Activated CD4-positive, alpha-beta T cell treated with anti-CD3 and anti-CD28 coated beads, Interleukin-2, amount 10 ng/mL, durations not matched to agents 7 days and 5 days (primary cell): ENCODE measurements around the gene FRRS1L. TPM values are rescaled to one million over a fixed set of nuclear protein-coding genes. Genes with fewer than 3 reads are reported as not detected.

Source experiments
- CTCF ChIA-PET: fragments of 350-600 bp; sonication (Branson Sonifier 250); formaldehyde crosslinking; loops from one replicate; lab custom pipeline; 2021; ENCODE audit warnings: antibody characterized with exemption; lab: Charles Lee
- POLR2A ChIA-PET: fragments of 350-600 bp; sonication (Branson Sonifier 250); formaldehyde crosslinking; loops from one replicate; lab custom pipeline; 2021; ENCODE audit warnings: antibody characterized with exemption; lab: Charles Lee
- DNase-seq: peaks from one replicate; pipeline ENCODE4 v3.0.0-alpha.2; 2020
- H3K27ac Mint-ChIP-seq: one replicate; pipeline ENCODE4 v1.8.0; 2021; ENCODE audit warnings: mild to moderate bottlenecking, moderate library complexity, mixed read lengths
- H3K27me3 Mint-ChIP-seq: one replicate; pipeline ENCODE4 v1.8.0; 2021; ENCODE audit warnings: mixed read lengths
- H3K36me3 Mint-ChIP-seq: one replicate; pipeline ENCODE4 v1.8.0; 2021; ENCODE audit warnings: low read depth, mixed read lengths
- H3K4me1 Mint-ChIP-seq: one replicate; pipeline ENCODE4 v1.8.0; 2021; ENCODE audit warnings: mixed read lengths
- H3K4me3 Mint-ChIP-seq: one replicate; pipeline ENCODE4 v1.8.0; 2021; ENCODE audit warnings: mild to moderate bottlenecking, moderate library complexity, mixed read lengths
- H3K9me3 Mint-ChIP-seq: one replicate; pipeline ENCODE4 v1.8.0; 2021; ENCODE audit warnings: mixed read lengths
- total RNA-seq, 2 experiments: library from RNA; stranded (reverse); gene quantifications; one replicate each; pipeline ENCODE4 v1.2.3, GENCODE V29; 2021

Gene FRRS1L
- total RNA-seq, 2 experiments from 2014 or later = not detected

- H3K27ac Mint-ChIP-seq = no peak overlapping the region
- CTCF ChIA-PET = interaction anchor here (0.8 to 0.9 kb wide), 2 partner anchors 15 to 35 kb away, joined by 3 read pairs; no protein-coding TSS in a partner anchor
- H3K4me1 Mint-ChIP-seq = peaks cover 8% of the 10 kb centered on the region
- no peak overlapping the region for H3K4me3 Mint-ChIP-seq
- no peak for DNase-seq
- POLR2A ChIA-PET = no interaction called here
- no peaks in the 10 kb centered on the region for H3K9me3 Mint-ChIP-seq
- no peaks in the 10 kb centered on the region for H3K27me3 Mint-ChIP-seq
- H3K36me3 Mint-ChIP-seq = peaks cover 57% of the 10 kb centered on the region
These were observed 78.8 kb downstream of the FRRS1L start for GRCh38 chr9:109088221-109088620.

DNA sequence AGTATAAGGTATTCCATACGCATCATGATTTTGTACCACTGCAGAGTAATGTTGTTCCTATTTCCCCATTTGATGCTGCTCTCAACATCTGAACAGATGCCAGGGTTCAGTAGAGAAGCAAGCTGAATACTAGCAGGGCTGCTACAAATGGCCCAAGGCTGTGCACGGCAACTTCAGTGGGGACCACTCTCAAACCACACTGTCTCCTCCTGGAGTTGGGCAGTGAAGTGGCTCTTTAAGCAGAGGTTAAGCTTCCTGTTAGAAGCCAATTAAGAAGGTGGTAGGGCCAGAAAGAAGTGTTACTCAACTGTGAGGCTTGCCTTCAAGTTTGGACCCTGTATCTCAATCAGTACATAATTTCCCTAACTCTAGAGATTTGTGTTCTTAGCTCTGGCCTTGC lies 79.3 kb downstream of the FRRS1L start:
- ChIA-PET POLR2A (no interaction called here), CTCF (interaction anchor here (0.8 to 1.1 kb wide), 3 partner anchors 16 to 41 kb away, joined by 3 read pairs; no protein-coding TSS in a partner anchor)
- Mint-ChIP-seq H3K4me1 (peaks cover 6% of the 10 kb centered on the region), H3K36me3 (peaks cover 56% of the 10 kb centered on the region), H3K27me3 (no peaks in the 10 kb centered on the region), H3K9me3 (no peaks in the 10 kb centered on the region), H3K27ac (no peak overlapping the region), H3K4me3 (no peak overlapping the region)
- no peak for DNase-seq

- Mint-ChIP-seq H3K27me3 (no peaks in the 10 kb centered on the region), H3K27ac (no peak overlapping the region), H3K4me1 (peaks cover 3% of the 10 kb centered on the region), H3K4me3 (no peak overlapping the region), H3K9me3 (no peaks in the 10 kb centered on the region), H3K36me3 (peaks cover 45% of the 10 kb centered on the region)
- DNase-seq = no peak
- CTCF ChIA-PET = no interaction called here
- POLR2A ChIA-PET = no interaction called here
These were observed 80.8 kb downstream of the FRRS1L start for GRCh38 chr9:109086221-109086620.

DNA sequence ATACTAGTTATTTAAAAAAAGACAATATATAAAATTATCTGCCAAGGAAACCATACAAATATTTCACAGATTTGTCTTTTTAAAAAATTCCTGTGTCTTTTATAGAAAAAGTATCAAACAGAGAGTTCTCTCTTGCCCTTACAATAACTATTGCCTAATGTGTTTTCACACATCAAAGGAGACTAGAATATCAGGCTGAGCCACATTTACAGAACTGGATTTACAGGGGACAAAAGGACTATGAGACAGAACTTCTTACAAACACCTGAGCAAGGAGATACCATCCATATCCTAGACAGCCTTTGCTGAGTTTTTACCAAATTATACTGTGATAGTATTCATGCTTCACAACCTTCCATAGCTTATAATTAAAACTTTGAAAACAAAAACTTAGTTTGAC lies 81.5 kb downstream of the FRRS1L start:
- H3K9me3 Mint-ChIP-seq = no peaks in the 10 kb centered on the region
- DNase-seq = no peak
- POLR2A ChIA-PET = no interaction called here
- no peak overlapping the region for H3K27ac Mint-ChIP-seq
- H3K4me1 Mint-ChIP-seq = peaks cover 3% of the 10 kb centered on the region
- no peaks in the 10 kb centered on the region for H3K27me3 Mint-ChIP-seq
- peaks cover 45% of the 10 kb centered on the region for H3K36me3 Mint-ChIP-seq
- H3K4me3 Mint-ChIP-seq = no peak overlapping the region
- CTCF ChIA-PET = no interaction called here

- Mint-ChIP-seq H3K9me3 (no peaks in the 10 kb centered on the region), H3K4me1 (peaks cover 3% of the 10 kb centered on the region), H3K4me3 (no peak overlapping the region), H3K36me3 (peaks cover 55% of the 10 kb centered on the region), H3K27ac (no peak overlapping the region), H3K27me3 (no peaks in the 10 kb centered on the region)
- CTCF ChIA-PET = interaction anchor here (0.6 kb wide), 1 partner anchor 377 kb away, joined by 3 read pairs; no protein-coding TSS in a partner anchor
- POLR2A ChIA-PET = no interaction called here
- no peak for DNase-seq
These were observed 83.1 kb downstream of the FRRS1L start for GRCh38 chr9:109083813-109084405.

DNA sequence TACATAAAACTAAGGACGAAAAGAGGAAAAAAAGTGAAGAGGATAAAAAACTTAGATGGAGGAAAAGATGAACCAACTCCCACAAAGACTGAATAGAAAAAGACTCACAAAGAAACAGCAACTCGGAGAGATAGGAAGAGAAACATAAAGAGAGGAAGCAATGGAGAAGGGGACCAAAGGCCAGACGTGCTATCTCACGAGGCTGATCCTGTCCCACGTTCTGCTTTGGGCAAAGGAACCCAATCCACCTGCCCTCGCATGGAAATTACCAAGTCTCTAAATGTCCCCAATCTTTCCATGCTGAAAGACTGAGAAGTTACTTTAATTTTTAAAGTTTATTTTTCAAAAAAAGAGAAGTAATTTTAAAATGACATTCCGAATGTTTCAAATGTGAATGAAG lies 83.9 kb downstream of the FRRS1L start:
- no peak overlapping the region for H3K4me3 Mint-ChIP-seq

DNA sequence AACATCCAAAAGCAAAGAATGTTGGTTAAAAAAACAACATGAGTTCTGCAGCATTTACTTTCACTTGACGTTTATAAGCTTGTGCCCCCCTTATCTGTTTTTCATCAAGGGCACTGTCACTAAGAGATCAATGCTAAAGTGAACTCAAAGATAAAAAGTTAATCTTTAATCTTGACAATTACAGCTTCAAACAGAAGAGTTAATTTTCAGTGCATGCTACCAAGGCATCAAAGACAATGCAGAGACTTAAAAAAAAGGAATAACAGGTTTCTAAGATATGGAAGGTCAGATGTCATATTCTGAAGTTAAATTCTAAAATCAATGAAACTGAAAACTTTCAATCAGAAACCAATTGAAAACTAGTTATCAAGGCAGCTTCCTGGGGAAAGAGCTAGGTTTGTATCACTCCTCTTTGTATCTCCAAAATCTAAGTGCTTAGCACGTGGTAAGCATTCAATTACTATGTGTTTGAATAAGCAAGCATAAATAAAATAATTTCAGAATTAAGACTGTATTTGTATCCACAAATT lies 84.9 kb downstream of the FRRS1L start:
- peaks cover 3% of the 10 kb centered on the region for H3K4me1 Mint-ChIP-seq
- ChIA-PET POLR2A (no interaction called here), CTCF (interaction anchor here (0.7 to 1.6 kb wide), 3 partner anchors 19 to 42 kb away, joined by 3 to 4 read pairs (median 3); no protein-coding TSS in a partner anchor)
- DNase-seq = no peak
- no peaks in the 10 kb centered on the region for H3K27me3 Mint-ChIP-seq
- H3K4me3 Mint-ChIP-seq = no peak overlapping the region
- no peak overlapping the region for H3K27ac Mint-ChIP-seq
- peaks cover 56% of the 10 kb centered on the region for H3K36me3 Mint-ChIP-seq
- no peaks in the 10 kb centered on the region for H3K9me3 Mint-ChIP-seq

More for the DNA sequence above, 83.9 kb downstream of the FRRS1L start:
- H3K9me3 Mint-ChIP-seq = no peaks in the 10 kb centered on the region
- H3K4me1 Mint-ChIP-seq = peaks cover 3% of the 10 kb centered on the region
- CTCF ChIA-PET = no interaction called here
- POLR2A ChIA-PET = no interaction called here
- no peaks in the 10 kb centered on the region for H3K27me3 Mint-ChIP-seq
- H3K27ac Mint-ChIP-seq = no peak overlapping the region
- peaks cover 58% of the 10 kb centered on the region for H3K36me3 Mint-ChIP-seq
- DNase-seq = no peak

Other genes with a start within 250 kb of the FRRS1L start
- gene ELP1, start 233.1 kb downstream of the FRRS1L start, total RNA-seq = 10 to 100 TPM; 23.7 to 41.0 TPM
- 10 to 100 TPM; 11.8 to 13.9 TPM for gene ABITRAM, start 232.8 kb downstream of the FRRS1L start, total RNA-seq
- 10 to 100 TPM; 12.5 to 14.0 TPM for gene CTNNAL1, start 153.8 kb downstream of the FRRS1L start, total RNA-seq
- 10 to 100 TPM; 30.6 to 34.7 TPM for gene TMEM245, start 47.3 kb downstream of the FRRS1L start, total RNA-seq
- not detected for gene EPB41L4B, start 153.8 kb upstream of the FRRS1L start, total RNA-seq